Measurements from ENCODE around the gene CYB5B. TPM values are rescaled to one million over a fixed set of nuclear protein-coding genes. Genes with fewer than 3 reads are reported as not detected.

The CYB5B gene
- 48.2 and 52.8 TPM in 2 replicates for total RNA-seq

- DNase-seq (ENCODE audit: low read depth in 2 of 2) = peak; percentile 90 to 99
Measured at GRCh38 chr16:69424053-69424934, at the start of gene CYB5B. Gene CYB5B, plus strand, starts transcription at chr16:69424619. Its CDS starts 65 bp downstream, at chr16:69424684.

GRCh38 chr16:69376393-69377059 is 47.9 kb upstream of the CYB5B start:
- no peak for DNase-seq (ENCODE audit: low read depth in 2 of 2)

GRCh38 chr16:69378036-69378435 is 46.4 kb upstream of the CYB5B start:
- no peak for DNase-seq (ENCODE audit: low read depth in 2 of 2)

GRCh38 chr16:69378760-69379159 is 45.7 kb upstream of the CYB5B start:
- DNase-seq (ENCODE audit: low read depth in 2 of 2) = peak in 1 of 2 donors; percentile 71

- peak; percentile 84 to 85 for DNase-seq (ENCODE audit: low read depth in 2 of 2)
Measured at GRCh38 chr16:69381231-69381630, 43.2 kb upstream of the CYB5B start.

GRCh38 chr16:69382421-69382820 is 42.0 kb upstream of the CYB5B start:
- DNase-seq (ENCODE audit: low read depth in 2 of 2) = no peak

GRCh38 chr16:69384974-69385373 is 39.4 kb upstream of the CYB5B start:
- no peak for DNase-seq (ENCODE audit: low read depth in 2 of 2)

GRCh38 chr16:69386596-69386995 is 37.8 kb upstream of the CYB5B start:
- no peak for DNase-seq (ENCODE audit: low read depth in 2 of 2)

GRCh38 chr16:69393898-69394849 is 30.2 kb upstream of the CYB5B start:
- no peak for DNase-seq (ENCODE audit: low read depth in 2 of 2)

- no peak for DNase-seq (ENCODE audit: low read depth in 2 of 2)
Measured at GRCh38 chr16:69395859-69396186, 28.6 kb upstream of the CYB5B start.

- peak; percentile 88 to 95 for DNase-seq (ENCODE audit: low read depth in 2 of 2)
Measured at GRCh38 chr16:69396187-69397061, 28.0 kb upstream of the CYB5B start.

- DNase-seq (ENCODE audit: low read depth in 2 of 2) = peak; percentile 89 to 92
Measured at GRCh38 chr16:69397821-69398521, 26.4 kb upstream of the CYB5B start.

- DNase-seq (ENCODE audit: low read depth in 2 of 2) = peak; percentile 62 to 63
Measured at GRCh38 chr16:69399361-69399760, 25.1 kb upstream of the CYB5B start.

- no peak for DNase-seq (ENCODE audit: low read depth in 2 of 2)
Measured at GRCh38 chr16:69402439-69402838, 22.0 kb upstream of the CYB5B start.

GRCh38 chr16:69404275-69404805 is 20.1 kb upstream of the CYB5B start:
- peak; percentile 68 to 91 for DNase-seq (ENCODE audit: low read depth in 2 of 2)

- no peak for DNase-seq (ENCODE audit: low read depth in 2 of 2)
Measured at GRCh38 chr16:69405326-69405725, 19.1 kb upstream of the CYB5B start.

GRCh38 chr16:69405757-69406156 is 18.7 kb upstream of the CYB5B start:
- no peak for DNase-seq (ENCODE audit: low read depth in 2 of 2)

GRCh38 chr16:69406780-69407331 is 17.6 kb upstream of the CYB5B start:
- no peak for DNase-seq (ENCODE audit: low read depth in 2 of 2)

GRCh38 chr16:69407702-69408323 is 16.6 kb upstream of the CYB5B start:
- DNase-seq (ENCODE audit: low read depth in 2 of 2) = no peak

Data from lung microvascular endothelial cell (primary cell).